Adipose tissue (tissue), 3 donors: ENCODE results near the gene NFIX. TPM values are rescaled to one million over a fixed set of nuclear protein-coding genes. Genes with fewer than 3 reads are reported as not detected.
A peak's percentile ranks its signal among the peaks of the same experiment; 100 is the strongest.
"Not testable (repeated sequence)": the region's sequence is repeated elsewhere in the genome, so short reads cannot be mapped to it uniquely, and the experiment has no call there.

Source experiments
- H3K27ac ChIP-seq: one replicate; pipeline ENCODE4 v1.5.1; 2013; ENCODE audit warnings: low read depth, low read length
- WGBS, 3 donors: extraction: QIAGEN DNeasy Blood & Tissue Kit; methylation state at CpG; one replicate each; pipeline ENCODE4 v1.1.7; 2013; 5-methylcytosine and 5-hydroxymethylcytosine counted together
- polyA plus RNA-seq, 3 donors: library from polyadenylated mRNA; stranded (reverse); fragments of 200-250 nt; gene quantifications; one replicate each; pipeline ENCODE4 v1.2.3, GENCODE V29; 2013
- donor health status: healthy with polysubstance abuse.
- donor health status: Bipolar disorder and iron deficiency.
- donor health status: healthy.

NFIX gene
- polyA plus RNA-seq, result 10 to 100 TPM; 12.3 to 88.6 (median 77.6) TPM

DNA sequence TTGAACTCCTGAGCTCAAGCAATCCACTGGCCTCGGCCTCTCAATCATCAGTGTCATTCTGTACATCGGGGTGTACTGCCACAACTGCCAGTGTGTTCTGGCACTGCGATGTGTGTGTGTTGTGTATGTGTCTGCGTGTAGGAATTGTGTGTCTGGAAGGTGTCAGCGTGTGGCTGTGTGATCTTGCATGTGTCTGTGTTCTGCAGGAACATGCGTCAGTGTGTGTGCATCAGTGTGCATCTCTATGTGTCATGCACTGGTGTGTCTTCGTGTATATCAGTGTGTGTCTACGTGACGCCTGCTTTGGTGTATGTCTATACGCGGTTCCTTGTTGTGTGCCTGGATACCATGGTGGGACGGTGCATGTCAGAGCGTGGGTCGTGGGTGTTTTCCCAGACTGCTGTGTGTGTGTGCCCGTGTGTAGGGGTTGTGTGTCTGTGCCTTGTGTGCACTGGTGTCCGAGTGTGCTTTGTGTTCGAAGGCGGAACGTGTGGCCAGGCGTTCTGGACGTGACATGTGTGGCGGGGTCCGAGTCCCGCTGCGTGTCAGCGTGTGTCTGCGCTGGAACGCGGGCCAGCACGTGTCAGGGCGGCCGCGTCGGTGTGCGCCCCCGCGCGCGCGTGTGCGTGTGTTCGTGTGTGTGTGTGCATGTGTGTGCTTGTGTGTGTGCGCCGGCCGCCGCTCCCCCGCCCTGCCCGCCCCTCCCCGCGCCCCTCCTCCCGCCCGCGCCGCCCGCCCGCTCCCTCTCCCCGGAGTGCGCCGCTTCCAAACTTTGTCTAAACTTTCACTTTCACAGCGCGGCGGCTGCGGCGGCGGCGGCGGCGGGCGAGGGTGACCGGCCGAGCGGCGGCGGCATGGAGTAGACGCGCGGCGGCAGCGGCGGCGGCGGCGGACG is at the start of gene NFIX:
TSS of gene NFIX (plus strand) at position 775 of the 895 bp plus-strand sequence. CDS start 363 bp downstream, outside the sequence.
- 9 to 16% (median 9%) methylated on average over 42 to 79 of the region's 84 CpGs for WGBS, 3 donors
- H3K27ac ChIP-seq, result peak within 1 kb of the TSS; percentile 21

DNA sequence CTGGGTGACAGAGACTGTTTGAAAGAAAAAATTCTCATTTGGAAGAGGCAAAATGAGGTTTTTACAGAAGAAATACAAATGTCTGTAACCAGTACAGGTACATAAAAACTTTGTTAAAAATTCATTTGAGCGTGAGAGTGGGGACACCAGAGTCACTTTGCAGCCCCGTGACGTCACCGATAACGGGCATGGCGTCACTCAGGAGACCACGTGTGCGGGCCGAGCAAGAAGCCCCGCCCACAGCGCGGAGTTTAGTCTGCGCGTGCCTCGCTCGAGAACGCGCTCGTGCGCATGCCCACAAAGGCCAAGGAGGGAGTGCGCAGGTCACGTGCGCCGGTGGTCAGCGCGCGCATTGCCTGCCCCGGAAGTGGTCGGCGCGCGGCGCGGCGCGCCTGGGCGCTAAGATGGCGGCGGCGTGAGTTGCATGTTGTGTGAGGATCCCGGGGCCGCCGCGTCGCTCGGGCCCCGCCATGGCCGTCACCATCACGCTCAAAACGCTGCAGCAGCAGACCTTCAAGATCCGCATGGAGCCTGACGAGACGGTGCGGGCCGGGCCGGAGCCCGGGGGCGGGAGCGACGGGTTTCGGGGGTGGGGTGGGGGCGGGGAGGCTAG is 49.7 kb upstream of the NFIX start, which contains the start of gene RAD23A:
TSS of gene RAD23A (plus strand) at position 384 of the 613 bp plus-strand sequence. CDS start at position 471, 87 bp downstream.
- WGBS, 3 donors, result 0 to 1% (median 1%) methylated on average over 61 to 62 of the region's 62 CpGs
- H3K27ac ChIP-seq, result peak within 1 kb of the TSS; percentile 62

DNA sequence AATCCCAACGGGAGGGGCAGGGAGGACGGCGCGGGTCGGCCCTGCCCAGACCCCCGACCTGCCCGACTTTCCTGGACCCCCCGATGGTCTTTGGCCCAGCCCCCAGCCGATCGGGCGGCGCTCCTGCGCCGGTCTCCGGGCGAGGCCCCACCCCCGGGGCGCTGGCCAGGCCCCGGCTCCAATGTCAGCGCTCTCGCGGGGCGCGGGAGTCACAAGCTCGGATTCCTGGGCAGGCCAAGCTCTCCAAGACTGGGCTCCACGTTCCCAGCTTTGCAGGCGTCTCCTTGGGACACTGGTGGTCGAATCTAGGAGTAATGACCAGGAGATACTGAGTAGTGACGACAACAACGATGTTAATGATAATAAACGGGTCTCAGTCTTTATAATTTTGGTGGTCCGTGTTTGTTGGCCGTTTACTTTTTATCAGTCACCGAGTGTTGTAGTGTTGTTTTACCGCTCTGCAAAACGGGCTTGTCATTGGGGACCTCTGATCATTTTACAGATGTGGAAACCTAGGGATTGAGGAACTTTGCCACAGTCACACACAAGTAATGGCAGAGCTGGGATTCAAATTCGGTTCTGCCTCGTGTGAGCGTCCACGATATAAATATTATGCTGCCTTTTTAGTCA is 49.1 kb upstream of the NFIX start:
- WGBS, 3 donors, result 1% methylated on average over 29 to 40 of the region's 40 CpGs
- peak overlapping the region; percentile 62 for H3K27ac ChIP-seq

- H3K27ac ChIP-seq, result no peak overlapping the region
Measured at GRCh38 chr19:12946731-12947496, 48.4 kb upstream of the NFIX start.

GRCh38 chr19:12947702-12948611 is 47.3 kb upstream of the NFIX start:
- WGBS, 3 donors, result 78 to 90% (median 85%) methylated on average over 28 of the region's 28 CpGs

More at GRCh38 chr19:12946731-12947496, 48.4 kb upstream of the NFIX start:
- 52 to 71% (median 64%) methylated on average over 14 of the region's 14 CpGs for WGBS, 3 donors

GRCh38 chr19:12948612-12949362 is 46.5 kb upstream of the NFIX start:
- 91 to 94% (median 93%) methylated on average over 30 of the region's 30 CpGs for WGBS, 3 donors
- H3K27ac ChIP-seq, result no peak overlapping the region

More at GRCh38 chr19:12947702-12948611, 47.3 kb upstream of the NFIX start:
- H3K27ac ChIP-seq, result no peak overlapping the region

GRCh38 chr19:12949363-12950283 is 45.7 kb upstream of the NFIX start:
- no peak overlapping the region for H3K27ac ChIP-seq
- 76 to 87% (median 79%) methylated on average over 15 to 16 of the region's 16 CpGs for WGBS, 3 donors

DNA sequence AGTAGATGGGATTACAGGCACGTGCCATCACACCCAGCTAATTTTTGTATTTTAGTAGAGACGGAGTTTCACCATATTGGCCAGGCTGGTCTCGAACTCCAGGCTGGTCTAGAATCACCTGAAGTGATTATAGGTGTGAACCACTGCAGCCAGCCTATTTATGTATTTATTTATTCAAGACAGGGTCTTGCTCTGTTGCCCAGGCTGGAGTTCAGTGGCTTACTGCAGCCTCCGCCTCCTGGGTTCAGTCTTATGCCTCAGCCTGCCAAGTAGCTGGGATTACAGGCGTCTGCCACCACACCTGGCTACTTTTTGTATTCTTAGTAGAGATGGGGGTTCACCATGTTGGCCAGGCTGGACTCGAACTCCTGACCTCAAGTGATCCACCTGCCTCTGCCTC is 43.2 kb upstream of the NFIX start:
- H3K27ac ChIP-seq, result not testable (repeated sequence)
- WGBS, 3 donors, result 94 to 95% (median 95%) methylated on average over 6 of the region's 6 CpGs

DNA sequence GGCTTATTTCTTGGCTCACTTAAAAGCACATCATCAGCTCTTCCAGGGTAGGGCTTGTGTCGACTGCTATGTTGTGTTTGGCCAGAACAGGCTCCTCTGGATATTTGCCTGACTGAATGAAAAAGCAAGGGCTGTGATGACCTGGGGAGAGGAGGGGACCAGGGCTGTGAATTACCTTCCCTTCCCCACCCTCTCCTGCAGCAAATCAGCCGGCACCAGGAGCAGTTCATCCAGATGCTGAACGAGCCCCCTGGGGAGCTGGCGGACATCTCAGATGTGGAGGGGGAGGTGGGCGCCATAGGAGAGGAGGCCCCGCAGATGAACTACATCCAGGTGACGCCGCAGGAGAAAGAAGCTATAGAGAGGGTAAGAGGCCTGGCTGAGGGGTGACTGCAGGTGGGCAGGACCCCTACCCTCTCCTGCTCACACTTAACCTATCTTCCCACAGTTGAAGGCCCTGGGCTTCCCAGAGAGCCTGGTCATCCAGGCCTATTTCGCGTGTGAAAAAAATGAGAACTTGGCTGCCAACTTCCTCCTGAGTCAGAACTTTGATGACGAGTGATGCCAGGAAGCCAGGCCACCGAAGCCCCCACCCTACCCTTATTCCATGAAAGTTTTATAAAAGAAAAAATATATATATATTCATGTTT is 42.7 kb upstream of the NFIX start:
- 53 to 68% (median 59%) methylated on average over 12 of the region's 12 CpGs for WGBS, 3 donors
- peak overlapping the region; percentile 9 for H3K27ac ChIP-seq

DNA sequence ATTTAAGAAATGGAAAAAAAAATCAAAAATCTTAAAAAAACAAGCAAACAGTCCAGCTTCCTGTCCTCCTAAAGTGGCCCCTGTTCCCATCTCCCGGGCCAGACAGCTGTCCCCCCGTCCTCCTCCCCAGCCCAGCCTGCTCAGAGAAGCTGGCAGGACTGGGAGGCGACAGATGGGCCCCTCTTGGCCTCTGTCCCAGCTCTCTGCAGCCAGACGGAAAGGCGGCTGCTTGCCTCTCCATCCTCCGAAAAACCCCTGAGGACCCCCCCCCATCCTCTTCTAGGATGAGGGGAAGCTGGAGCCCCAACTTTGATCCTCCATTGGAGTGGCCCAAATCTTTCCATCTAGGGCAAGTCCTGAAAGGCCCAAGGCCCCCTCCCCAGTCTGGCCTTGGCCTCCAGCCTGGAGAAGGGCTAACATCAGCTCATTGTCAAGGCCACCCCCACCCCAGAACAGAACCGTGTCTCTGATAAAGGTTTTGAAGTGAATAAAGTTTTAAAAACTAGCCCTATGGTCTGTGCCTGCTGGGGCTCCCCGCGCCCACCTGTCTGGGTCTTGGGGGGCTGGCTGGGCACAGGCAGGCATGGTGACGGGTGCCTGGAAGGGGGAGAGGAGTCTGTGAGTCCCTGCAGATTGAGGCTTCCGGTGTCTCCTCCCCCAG is 42.0 kb upstream of the NFIX start:
- H3K27ac ChIP-seq, result no peak overlapping the region
- 39 to 48% (median 42%) methylated on average over 10 to 11 of the region's 11 CpGs for WGBS, 3 donors

GRCh38 chr19:12953799-12954611 is 41.3 kb upstream of the NFIX start:
- H3K27ac ChIP-seq, result no peak overlapping the region
- 57 to 64% (median 58%) methylated on average over 12 of the region's 12 CpGs for WGBS, 3 donors

GRCh38 chr19:12954612-12954962 is 40.7 kb upstream of the NFIX start:
- WGBS, 3 donors, result 10 to 57% (median 29%) methylated on average over 1 of the region's 1 CpG
- no peak overlapping the region for H3K27ac ChIP-seq

- WGBS, 3 donors, result 83 to 88% (median 87%) methylated on average over 9 of the region's 9 CpGs
- H3K27ac ChIP-seq, result not testable (repeated sequence)
Measured at GRCh38 chr19:12955575-12955974, 39.7 kb upstream of the NFIX start.

- WGBS, 3 donors, result 48 to 67% (median 52%) methylated on average over 12 of the region's 12 CpGs
- no peak overlapping the region for H3K27ac ChIP-seq
Measured at GRCh38 chr19:12955996-12956395, 39.3 kb upstream of the NFIX start.
